HL-60 (cell line): ENCODE data around the gene HDAC1.

Source experiments
- DNase-seq, 2 experiments: peaks; one replicate each; pipeline ENCODE4 v3.0.0-alpha.2; 2010 to 2020; ENCODE audit warnings: low read depth in 1 of 2, low spot score in 1 of 2
- H3K27ac ChIP-seq: fragments of 250-450 bp; sonication (Bioruptor Pico); replicated peaks from 2 replicates; pipeline ENCODE4 v1.5.1; 2020; ENCODE audit warnings: mild to moderate bottlenecking, moderate library complexity
- H3K27me3 ChIP-seq: fragments of 250-450 bp; sonication (Bioruptor Pico); 2 replicates; pipeline ENCODE4 v1.5.1; 2021; ENCODE audit warnings: mild to moderate bottlenecking, moderate library complexity; ENCODE audit not compliant: insufficient read depth, poor library complexity, severe bottlenecking
- H3K4me3 ChIP-seq: replicated peaks from 2 replicates; pipeline ENCODE4 v1.5.1; 2011; ENCODE audit warnings: mild to moderate bottlenecking, control low read depth, low read length; ENCODE audit not compliant: insufficient read depth
- CTCF ChIP-seq: IDR thresholded peaks from one replicate; pipeline ENCODE4 v1.5.1; 2011; ENCODE audit warnings: low read length, control low read depth, inconsistent platforms; ENCODE audit not compliant: insufficient read depth
- GABPA ChIP-seq: IDR thresholded peaks from 2 replicates; pipeline ENCODE4 v1.6.1; 2012; ENCODE audit warnings: low read depth
- POLR2AphosphoS5 ChIP-seq: IDR thresholded peaks from 2 replicates; pipeline ENCODE4 v1.6.1; 2012; ENCODE audit warnings: low read depth
- REST ChIP-seq: IDR thresholded peaks from 2 replicates; pipeline ENCODE4 v1.6.1; 2012; ENCODE audit warnings: low read depth; ENCODE audit not compliant: insufficient replicate concordance
- SPI1 ChIP-seq: IDR thresholded peaks from 2 replicates; pipeline ENCODE4 v1.6.1; 2012; ENCODE audit warnings: low read depth, mild to moderate bottlenecking, borderline replicate concordance

HDAC1 gene

GRCh38 chr1:32285658-32286057, 6.2 kb upstream of the HDAC1 start:
- Histone ChIP-seq H3K27me3 (no peaks in the 10 kb centered on the region), H3K27ac (no peak overlapping the region), H3K4me3 (no peak overlapping the region)
- DNase-seq = no peak
- TF ChIP-seq GABPA = no peak
- no peak for TF ChIP-seq POLR2AphosphoS5
- TF ChIP-seq SPI1 = no peak
- TF ChIP-seq REST = no peak
- no peak for TF ChIP-seq CTCF

GRCh38 chr1:32286763-32287162, 5.1 kb upstream of the HDAC1 start:
- TF ChIP-seq GABPA (no peak), REST (no peak), CTCF (no peak), SPI1 (no peak)
- no peak for DNase-seq
- H3K4me3 ChIP-seq = no peak overlapping the region
- no peaks in the 10 kb centered on the region for H3K27me3 ChIP-seq
- H3K27ac ChIP-seq = no peak overlapping the region

- Histone ChIP-seq H3K27me3 (no peaks in the 10 kb centered on the region), H3K4me3 (no peak overlapping the region), H3K27ac (no peak overlapping the region)
- DNase-seq = no peak
- TF ChIP-seq CTCF (no peak), SPI1 (no peak), POLR2AphosphoS5 (no peak), REST (no peak), GABPA (no peak)
Observed at GRCh38 chr1:32289256-32289655, 2.6 kb upstream of the HDAC1 start.
